Retina (tissue), 1 donor: ENCODE results near the gene KIAA1210.

Experiments
- DNase-seq: peaks from one replicate; pipeline ENCODE4 v3.0.0-alpha.2; 2016

Gene KIAA1210

GRCh38 chrX:119127650-119128049 lies at the start of gene KIAA1210:
TSS of gene KIAA1210 (minus strand) at chrX:119127812. CDS start at chrX:119123642, 4,170 bp downstream.
- no peak for DNase-seq

- no peak for DNase-seq
Measured at GRCh38 chrX:119177278-119177677, 49.7 kb upstream of the KIAA1210 start.

GRCh38 chrX:119174900-119175299 lies 47.3 kb upstream of the KIAA1210 start:
- DNase-seq: no peak

GRCh38 chrX:119168104-119168503 lies 40.5 kb upstream of the KIAA1210 start:
- DNase-seq: no peak

GRCh38 chrX:119158226-119158625 lies 30.6 kb upstream of the KIAA1210 start:
- DNase-seq: no peak

- DNase-seq: no peak
Measured at GRCh38 chrX:119156241-119156640, 28.6 kb upstream of the KIAA1210 start.

- DNase-seq: no peak
Measured at GRCh38 chrX:119155416-119156035, 27.9 kb upstream of the KIAA1210 start.

GRCh38 chrX:119151051-119151380 lies 23.4 kb upstream of the KIAA1210 start:
- no peak for DNase-seq

GRCh38 chrX:119150163-119151050 lies 22.8 kb upstream of the KIAA1210 start:
- no peak for DNase-seq

GRCh38 chrX:119147486-119147885 lies 19.9 kb upstream of the KIAA1210 start:
- DNase-seq: no peak

- no peak for DNase-seq
Measured at GRCh38 chrX:119145241-119145653, 17.6 kb upstream of the KIAA1210 start.

GRCh38 chrX:119134466-119134865 lies 6.9 kb upstream of the KIAA1210 start:
- no peak for DNase-seq

- no peak for DNase-seq
Measured at GRCh38 chrX:119132961-119133360, 5.3 kb upstream of the KIAA1210 start.

- DNase-seq: no peak
Measured at GRCh38 chrX:119132316-119132715, 4.7 kb upstream of the KIAA1210 start.

- DNase-seq: no peak
Measured at GRCh38 chrX:119130911-119131310, 3.3 kb upstream of the KIAA1210 start.

GRCh38 chrX:119121341-119121740 lies 6.3 kb downstream of the KIAA1210 start:
- no peak for DNase-seq

- peak; percentile 44 for DNase-seq
Measured at GRCh38 chrX:119118780-119119395, 8.7 kb downstream of the KIAA1210 start.

GRCh38 chrX:119107206-119107605 lies 20.4 kb downstream of the KIAA1210 start:
- DNase-seq: no peak

- no peak for DNase-seq
Measured at GRCh38 chrX:119105826-119106225, 21.8 kb downstream of the KIAA1210 start.

- DNase-seq: no peak
Measured at GRCh38 chrX:119101168-119101567, 26.4 kb downstream of the KIAA1210 start.

- no peak for DNase-seq
Measured at GRCh38 chrX:119095936-119096335, 31.7 kb downstream of the KIAA1210 start.

- DNase-seq: no peak
Measured at GRCh38 chrX:119094819-119095218, 32.8 kb downstream of the KIAA1210 start.

GRCh38 chrX:119093991-119094735 lies 33.4 kb downstream of the KIAA1210 start:
- no peak for DNase-seq
